GM12878 (cell line): Measurements from ENCODE around the gene TIMP4. TPM values are rescaled to one million over a fixed set of nuclear protein-coding genes. Genes with fewer than 3 reads are reported as not detected.

ENCODE experiments used
- ATAC-seq: fragments of 200-7000 bp; cut with Tn5 transposase; 3 replicates; pipeline ENCODE4 v1.9.1; 2020; ENCODE audit warnings: mild to moderate bottlenecking, moderate library complexity
- BruUV-seq: library from RNA; stranded (reverse); fragments of 400-500 nt; replicated peaks from 2 replicates; lab custom pipeline; 2021; lab: Mats Ljungman, UMichigan
- CTCF ChIA-PET: fragments of 300-600 bp; sonication (Branson Sonifier 250); formaldehyde crosslinking; extraction: SDS; loops from one replicate; lab custom pipeline; 2021; ENCODE audit warnings: inconsistent platforms; lab: Yijun Ruan, JAX
- POLR2A ChIA-PET: fragments of 350-600 bp; formaldehyde crosslinking; extraction: SDS; loops from one replicate; lab custom pipeline; 2021; ENCODE audit warnings: inconsistent platforms; lab: Charles Lee
- RAD21 ChIA-PET: fragments of 300-600 bp; sonication (Branson Sonifier 250); formaldehyde crosslinking; loops from one replicate; lab custom pipeline; 2023; ENCODE audit warnings: antibody characterized with exemption; ENCODE audit not compliant: unreplicated experiment; lab: Charles Lee
- SMC1A ChIA-PET: fragments of 300-600 bp; sonication (Branson Sonifier 250); formaldehyde crosslinking; loops from one replicate; lab custom pipeline; 2023; ENCODE audit not compliant: unreplicated experiment, uncharacterized antibody; lab: Charles Lee
- DNase-seq: peaks from one replicate; pipeline ENCODE4 v3.0.0-alpha.2; 2011; ENCODE audit warnings: low read depth, low spot score
- FAIRE-seq: peaks from 3 replicates; lab custom pipeline; 2011; peaks lifted over from hg19 to GRCh38; lab: Jason Lieb, UNC
- H2AFZ ChIP-seq: 2 replicates; pipeline ENCODE4 v1.6.0; 2011; ENCODE audit warnings: low read depth, low read length, control low read depth; ENCODE audit not compliant: control insufficient read depth
- H3K27ac ChIP-seq: 2 replicates; pipeline ENCODE4 v1.5.1; 2011; ENCODE audit warnings: control low read depth; ENCODE audit not compliant: control insufficient read depth, insufficient read depth
- H3K27me3 ChIP-seq, 2 experiments: replicated peaks in 1 of 2; 2 replicates each; pipeline versions ENCODE4 v1.6.0 to v1.6.1; 2011; ENCODE audit warnings: low read length in 1 of 2; ENCODE audit not compliant: control insufficient read depth in 2 of 2, insufficient read depth in 2 of 2
- H3K36me3 ChIP-seq, 2 experiments: 2 replicates each; pipeline ENCODE4 v1.5.1; 2011; ENCODE audit warnings: low read length in 1 of 2; ENCODE audit not compliant: control insufficient read depth in 2 of 2, insufficient read depth in 2 of 2
- H3K4me1 ChIP-seq: 2 replicates; pipeline ENCODE4 v1.6.1; 2011; ENCODE audit warnings: mild to moderate bottlenecking, low read length, moderate library complexity, mixed read lengths; ENCODE audit not compliant: control insufficient read depth, insufficient read depth
- H3K4me2 ChIP-seq: 2 replicates; pipeline ENCODE4 v1.6.0; 2011; ENCODE audit warnings: control low read depth; ENCODE audit not compliant: control insufficient read depth, insufficient read depth
- H3K4me3 ChIP-seq: fragments of 200-600 bp; sonication (generic); 2 replicates; pipeline ENCODE4 v1.5.1; 2016
- H3K79me2 ChIP-seq: 2 replicates; pipeline ENCODE4 v1.6.0; 2011; ENCODE audit warnings: low read length; ENCODE audit not compliant: control insufficient read depth, insufficient read depth
- H3K9ac ChIP-seq: 2 replicates; pipeline ENCODE4 v1.8.0; 2011; ENCODE audit warnings: low read length, control low read depth, mixed read lengths; ENCODE audit not compliant: control insufficient read depth, insufficient read depth
- H3K9me3 ChIP-seq: replicated peaks from 3 replicates; pipeline ENCODE4 v1.5.1; 2011; ENCODE audit warnings: mild to moderate bottlenecking, low read length; ENCODE audit not compliant: control insufficient read depth, insufficient read depth
- H4K20me1 ChIP-seq: 2 replicates; pipeline ENCODE4 v1.6.0; 2011; ENCODE audit not compliant: control insufficient read depth, insufficient read depth
- ATF7 ChIP-seq: fragments of 450-650 bp; IDR thresholded peaks from 2 replicates; pipeline ENCODE4 v1.6.1; 2016; ENCODE audit warnings: low read depth, mild to moderate bottlenecking
- BCL11A ChIP-seq: IDR thresholded peaks from 2 replicates; pipeline ENCODE4 v1.6.1; 2011; ENCODE audit warnings: low read depth, low read length
- CTCF ChIP-seq, 3 experiments: IDR thresholded peaks in 2 of 3; conservative IDR thresholded peaks in 1 of 3; 2 replicates each; pipeline ENCODE4 v1.5.1; 2011; ENCODE audit warnings: low read depth in 3 of 3, low read length in 3 of 3, mild to moderate bottlenecking in 3 of 3, control low read depth in 2 of 3, moderate library complexity in 2 of 3, inconsistent platforms in 1 of 3, mixed read lengths in 1 of 3; ENCODE audit not compliant: control insufficient read depth in 2 of 3, insufficient read depth in 1 of 3; ENCODE audit errors: extremely low read depth in 1 of 3
- EED ChIP-seq: sonication (generic); IDR thresholded peaks from 2 replicates; pipeline ENCODE4 v1.6.1; 2016; ENCODE audit warnings: antibody characterized with exemption, low read depth
- ETV6 ChIP-seq, 2 experiments: fragments of 450-650 bp in 1 of 2; IDR thresholded peaks in 1 of 2; conservative IDR thresholded peaks in 1 of 2; 2 replicates each; pipeline ENCODE4 v1.6.1; 2014; ENCODE audit warnings: antibody characterized with exemption in 1 of 2, borderline replicate concordance in 1 of 2, low read depth in 1 of 2, mild to moderate bottlenecking in 1 of 2, moderate library complexity in 1 of 2
- FOXK2 ChIP-seq: fragments of 450-650 bp; IDR thresholded peaks from 2 replicates; pipeline ENCODE4 v1.6.1; 2017; ENCODE audit warnings: mild to moderate bottlenecking, moderate library complexity
- GATAD2B ChIP-seq: fragments of 450-650 bp; conservative IDR thresholded peaks from 2 replicates; pipeline ENCODE4 v1.6.1; 2017; ENCODE audit warnings: low read depth, mild to moderate bottlenecking, moderate library complexity
- IKZF1 ChIP-seq: fragments of 450-650 bp; conservative IDR thresholded peaks from 2 replicates; pipeline ENCODE4 v1.6.1; 2017; ENCODE audit warnings: antibody characterized with exemption, mild to moderate bottlenecking
- JUNB ChIP-seq: IDR thresholded peaks from 2 replicates; pipeline ENCODE4 v1.6.1; 2016; ENCODE audit warnings: antibody characterized with exemption, mild to moderate bottlenecking
- MXI1 ChIP-seq: fragments of 150-350 bp; IDR thresholded peaks from 2 replicates; pipeline ENCODE4 v1.6.1; 2011; ENCODE audit warnings: low read depth, mild to moderate bottlenecking, inconsistent platforms, low read length, improper control_type of control experiment
- NBN ChIP-seq: fragments of 450-650 bp; IDR thresholded peaks from 2 replicates; pipeline ENCODE4 v1.6.1; 2016
- RAD51 ChIP-seq: fragments of 450-650 bp; IDR thresholded peaks from 2 replicates; pipeline ENCODE4 v1.6.1; 2016; ENCODE audit warnings: moderate library complexity, mild to moderate bottlenecking, inconsistent platforms
- SPI1 ChIP-seq: IDR thresholded peaks from 2 replicates; pipeline ENCODE4 v1.6.1; 2011; ENCODE audit warnings: low read depth, mild to moderate bottlenecking, low read length, moderate library complexity, borderline replicate concordance; ENCODE audit not compliant: insufficient read depth
- SUZ12 ChIP-seq: fragments of 200-600 bp; sonication (generic); IDR thresholded peaks from one replicate; pipeline ENCODE4 v1.6.1; 2018; ENCODE audit warnings: antibody characterized with exemption, mild to moderate bottlenecking; ENCODE audit not compliant: unreplicated experiment
- ZNF217 ChIP-seq: fragments of 450-650 bp; IDR thresholded peaks from 2 replicates; pipeline ENCODE4 v1.6.1; 2017; ENCODE audit warnings: antibody characterized with exemption, mild to moderate bottlenecking
- WGBS: methylation state at CpG from one replicate; pipeline ENCODE4 v1.1.6; 2016; ENCODE audit warnings: low lambda C conversion rate; ENCODE audit not compliant: insufficient replicate concordance, insufficient coverage; ENCODE audit errors: missing lambda C conversion rate; 5-methylcytosine and 5-hydroxymethylcytosine counted together
- in situ Hi-C: fragments of 300-500 bp; cut with MboI; formaldehyde crosslinking; loops from 9 replicates; pipeline ENCODE4 v1.14.3; 2018; ENCODE audit warnings: mixed read lengths
- intact Hi-C: fragments of 100-400 bp; cut with micrococcal nuclease; formaldehyde crosslinking; loops from one replicate; pipeline ENCODE4 v1.14.2; 2022; ENCODE audit not compliant: unreplicated experiment
- polyA plus RNA-seq, 11 experiments: library from polyadenylated mRNA; depleted of rRNA in 4 of 11; unstranded in 6 of 11; stranded (reverse) in 5 of 11; fragments of >200 nt; fragmentation: Nextera tagmentation in 4 of 11; fragmentation: Illumina TruSeq in 1 of 11; extraction: Ambion mirVana in 4 of 11; extraction: Trizol in 1 of 11; gene quantifications; 1 replicate in 1 of 11; 2 replicates in 10 of 11; pipeline versions ENCODE4 v1.2.1 to v1.2.3, GENCODE V29; 2011 to 2016; ENCODE audit warnings: inconsistent platforms in 2 of 11, missing spikeins in 2 of 11, low read depth in 1 of 11
- total RNA-seq, 4 experiments: library from RNA; depleted of rRNA in 3 of 4; stranded (reverse); fragments of >200 nt in 3 of 4; fragmentation: Illumina TruSeq in 1 of 4; extraction: Trizol in 1 of 4; gene quantifications; 2 replicates each; pipeline versions ENCODE4 v1.2.1 to v1.2.3, GENCODE V29; 2013 to 2021
- TF ChIP-seq, protein P1 (sequence below): IDR thresholded peaks from 2 replicates; pipeline ENCODE4 v1.6.1; 2012; ENCODE audit warnings: low read length, inconsistent platforms
- TF ChIP-seq, protein P2 (sequence below): fragments of 450-650 bp; IDR thresholded peaks from 2 replicates; pipeline ENCODE4 v1.6.1; 2016; ENCODE audit warnings: mild to moderate bottlenecking

TIMP4 gene
- total and polyA plus RNA-seq, 10 of the 15 experiments (the other 5 are each of a cell fraction or from before 2014, with no cell fraction given), result 0.07 TPM; not detected in 9

DNA sequence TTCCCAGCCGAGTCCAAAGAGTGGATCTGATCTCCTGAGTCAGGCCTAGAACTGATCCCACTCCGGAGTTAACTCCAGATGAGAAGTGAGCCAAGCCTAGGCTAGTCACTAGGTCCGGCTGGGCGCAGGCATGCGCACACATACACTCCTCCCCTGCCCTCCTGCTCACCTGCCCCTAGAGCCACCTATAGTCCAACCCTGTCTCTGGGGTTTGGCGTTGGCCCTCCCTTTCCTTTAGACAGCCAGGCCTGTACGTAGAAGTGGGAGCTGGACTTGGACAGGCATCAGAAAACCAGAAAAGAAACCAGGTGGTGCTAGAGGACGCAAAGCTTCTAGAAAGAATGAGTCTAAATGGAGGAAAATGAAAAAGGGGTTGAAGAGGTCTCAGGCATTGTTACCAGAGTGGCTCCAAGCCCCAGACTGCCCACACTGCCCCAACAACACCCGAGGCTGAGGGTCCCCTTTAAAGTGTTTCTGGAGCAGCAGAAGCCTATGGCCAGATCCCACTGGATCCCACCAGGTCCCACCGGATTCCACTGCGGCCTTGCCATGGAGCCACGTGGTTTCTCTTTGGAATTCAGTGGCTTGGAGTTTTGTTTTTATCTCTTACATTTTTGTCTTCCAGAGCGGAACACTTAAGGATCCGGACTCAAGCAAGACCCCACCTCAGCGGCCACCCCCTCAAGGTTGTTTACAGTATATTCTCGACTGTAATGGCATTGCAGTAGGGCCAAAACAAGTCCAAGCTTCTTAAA lies 24.2 kb upstream of the TIMP4 start:
- FAIRE-seq (no peak), ATAC-seq (no peak), DNase-seq (no peak)
- CTCF ChIA-PET, result interaction anchor here (1.1 to 9.0 kb wide), 6 partner anchors 6 to 297 kb away, joined by 3 to 243 read pairs (median 22); no protein-coding TSS in a partner anchor
- H3K4me1 ChIP-seq, result peaks cover 6% of the 10 kb centered on the region; the same call in 1 of the 2 replicates
- no peaks in the 10 kb centered on the region for H3K79me2 ChIP-seq
- no peak overlapping the region for H2AFZ ChIP-seq
- BruUV-seq, result no TSS peak
- no peaks in the 10 kb centered on the region for H3K27me3 ChIP-seq
- no peak overlapping the region for H3K27ac ChIP-seq
- H3K4me3 ChIP-seq, result no peak overlapping the region
- no peak overlapping the region for H3K4me2 ChIP-seq
- intact Hi-C loops (no loop called here), in situ Hi-C loops (no loop called here)
- WGBS, result 82% methylated on average over 16 of the region's 16 CpGs
- H3K36me3 ChIP-seq, result no peaks in the 10 kb centered on the region
- SMC1A ChIA-PET, result interaction anchor here (0.7 to 11.5 kb wide), 4 partner anchors 14 to 47 kb away, joined by 3 to 83 read pairs (median 6); no protein-coding TSS in a partner anchor
- H3K9ac ChIP-seq, result no peak overlapping the region
- H4K20me1 ChIP-seq, result no peaks in the 10 kb centered on the region
- TF ChIP-seq ETV6 (conservative IDR thresholded peaks at IDR 0.05 in 1 of 2, IDR thresholded peaks at IDR 0.05 in 1 of 2; ENCODE audit: borderline replicate concordance in 1 of 2, low read depth in 1 of 2), result no peak
- no peak for TF ChIP-seq IKZF1
- TF ChIP-seq SUZ12, result no peak
- TF ChIP-seq GATAD2B, result no peak
- no peak for TF ChIP-seq JUNB
- TF ChIP-seq FOXK2, result no peak
- no peak for TF ChIP-seq RAD51
- TF ChIP-seq SPI1, result no peak
- TF ChIP-seq CTCF (IDR thresholded peaks at IDR 0.05 in 2 of 3, conservative IDR thresholded peaks at IDR 0.05 in 1 of 3; ENCODE audit: control insufficient read depth in 2 of 3, extremely low read depth in 1 of 3, insufficient read depth in 1 of 3, low read depth in 3 of 3, low read length in 3 of 3), result no peak
- TF ChIP-seq ZNF217, result no peak
- TF ChIP-seq, protein P1, sequence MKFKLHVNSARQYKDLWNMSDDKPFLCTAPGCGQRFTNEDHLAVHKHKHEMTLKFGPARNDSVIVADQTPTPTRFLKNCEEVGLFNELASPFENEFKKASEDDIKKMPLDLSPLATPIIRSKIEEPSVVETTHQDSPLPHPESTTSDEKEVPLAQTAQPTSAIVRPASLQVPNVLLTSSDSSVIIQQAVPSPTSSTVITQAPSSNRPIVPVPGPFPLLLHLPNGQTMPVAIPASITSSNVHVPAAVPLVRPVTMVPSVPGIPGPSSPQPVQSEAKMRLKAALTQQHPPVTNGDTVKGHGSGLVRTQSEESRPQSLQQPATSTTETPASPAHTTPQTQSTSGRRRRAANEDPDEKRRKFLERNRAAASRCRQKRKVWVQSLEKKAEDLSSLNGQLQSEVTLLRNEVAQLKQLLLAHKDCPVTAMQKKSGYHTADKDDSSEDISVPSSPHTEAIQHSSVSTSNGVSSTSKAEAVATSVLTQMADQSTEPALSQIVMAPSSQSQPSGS, result no peak
- TF ChIP-seq, protein P2, sequence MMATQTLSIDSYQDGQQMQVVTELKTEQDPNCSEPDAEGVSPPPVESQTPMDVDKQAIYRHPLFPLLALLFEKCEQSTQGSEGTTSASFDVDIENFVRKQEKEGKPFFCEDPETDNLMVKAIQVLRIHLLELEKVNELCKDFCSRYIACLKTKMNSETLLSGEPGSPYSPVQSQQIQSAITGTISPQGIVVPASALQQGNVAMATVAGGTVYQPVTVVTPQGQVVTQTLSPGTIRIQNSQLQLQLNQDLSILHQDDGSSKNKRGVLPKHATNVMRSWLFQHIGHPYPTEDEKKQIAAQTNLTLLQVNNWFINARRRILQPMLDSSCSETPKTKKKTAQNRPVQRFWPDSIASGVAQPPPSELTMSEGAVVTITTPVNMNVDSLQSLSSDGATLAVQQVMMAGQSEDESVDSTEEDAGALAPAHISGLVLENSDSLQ, result no peak
- no peak for TF ChIP-seq EED
- TF ChIP-seq ATF7, result no peak
- no peak for TF ChIP-seq NBN
- no peak for TF ChIP-seq MXI1
- TF ChIP-seq BCL11A, result no peak
- RAD21 ChIA-PET, result no interaction called here
- POLR2A ChIA-PET, result no interaction called here
- no peaks in the 10 kb centered on the region for H3K9me3 ChIP-seq
